ENCODE data around the gene TPM2. TPM values are rescaled to one million over a fixed set of nuclear protein-coding genes. Genes with fewer than 3 reads are reported as not detected.
"Not testable (repeated sequence)": the region's sequence is repeated elsewhere in the genome, so short reads cannot be mapped to it uniquely, and the experiment has no call there.

Gene TPM2
- total RNA-seq, 2 experiments from 2014 or later = 63.1 to 63.5 TPM

GRCh38 chr9:35646533-35647265, 43.0 kb downstream of the TPM2 start:
- intact Hi-C loops (cut with DNase I, micrococcal nuclease) = loop anchor here (1.0 to 5.0 kb wide), 10 partner anchors 11 to 168 kb away; partner anchors contain the start of genes CCDC107 (in 1 of the 2), CREB3 (in 1 of the 2), GBA2 (in 1 of the 2) and HINT2 (in 1 of the 2)
- Histone ChIP-seq H3K4me3 (ENCODE audit: low read length) (peak overlapping the region; percentile 72), H3K27ac (ENCODE audit: low read depth in 1 of 2, low read length in 2 of 2) (peak overlapping the region; percentile 80 to 82), H3K27me3 (ENCODE audit: control insufficient read depth in 1 of 2, insufficient read depth in 2 of 2, low read length in 2 of 2) (no peaks in the 10 kb centered on the region), H3K4me1 (ENCODE audit: insufficient read depth, low read length) (peaks cover 78% of the 10 kb centered on the region), H3K36me3 (ENCODE audit: insufficient read depth, low read length) (peaks cover 8% of the 10 kb centered on the region), H3K9me3 (ENCODE audit: control insufficient read depth in 1 of 2, insufficient read depth in 1 of 2, low read length in 2 of 2) (no peaks in the 10 kb centered on the region)
- peak; percentile 96 for TF ChIP-seq CTCF (IDR thresholded peaks at IDR 0.05)
- POLR2A ChIA-PET = interaction anchor here (0.5 to 6.3 kb wide), 28 partner anchors 8 to 1843 kb away, joined by 3 to 175 read pairs (median 8); partner anchors contain the start of genes ARHGEF39, CCDC107, CD72 and CREB3
- Mint-ChIP-seq H3K36me3 (ENCODE audit: low read depth) (peaks cover 32% of the 10 kb centered on the region), H3K27ac (peak overlapping the region; percentile 94), H3K9me3 (no peaks in the 10 kb centered on the region), H3K27me3 (no peaks in the 10 kb centered on the region), H3K4me3 (peak overlapping the region; percentile 94), H3K4me1 (ENCODE audit: low read depth) (peaks cover 73% of the 10 kb centered on the region)
- CTCF ChIA-PET = interaction anchor here (0.7 to 7.8 kb wide), 17 partner anchors 8 to 182 kb away, joined by 3 to 94 read pairs (median 7); partner anchors contain the start of genes ARHGEF39, CCDC107, CREB3 and FAM221B
- DNase-seq (peak; percentile 83 to 96 (median 88)), ATAC-seq (ENCODE audit: poor library complexity) (peak; percentile 83)

GRCh38 chr9:35646153-35646532, 43.6 kb downstream of the TPM2 start:
- Mint-ChIP-seq H3K4me3 (peak overlapping the region; percentile 94), H3K27ac (peak overlapping the region; percentile 94), H3K27me3 (no peaks in the 10 kb centered on the region), H3K36me3 (ENCODE audit: low read depth) (peaks cover 32% of the 10 kb centered on the region), H3K4me1 (ENCODE audit: low read depth) (peaks cover 73% of the 10 kb centered on the region), H3K9me3 (no peaks in the 10 kb centered on the region)
- no peaks in the 10 kb centered on the region for H3K27me3 ChIP-seq (ENCODE audit: control insufficient read depth in 1 of 2, insufficient read depth in 2 of 2, low read length in 2 of 2)
- TF ChIP-seq CTCF (IDR thresholded peaks at IDR 0.05) = no peak
- ChIA-PET POLR2A (interaction anchor here (0.6 to 6.3 kb wide), 23 partner anchors 11 to 1843 kb away, joined by 3 to 175 read pairs (median 10); partner anchors contain the start of genes ARHGEF39, CCDC107, CD72 and CREB3), CTCF (interaction anchor here (1.1 to 7.8 kb wide), 14 partner anchors 13 to 529 kb away, joined by 3 to 94 read pairs (median 12); partner anchors contain the start of genes ARHGEF39, CCDC107, CREB3 and FAM221B)
- intact Hi-C loops (cut with DNase I, micrococcal nuclease) = loop anchor here (1.0 to 5.0 kb wide), 7 partner anchors 41 to 169 kb away; partner anchors contain the start of genes CREB3 (in 1 of the 2), GBA2 (in 1 of the 2), HINT2 (in 1 of the 2) and RGP1 (in 1 of the 2)
- H3K4me3 ChIP-seq (ENCODE audit: low read length) = peak overlapping the region; percentile 72
- no peaks in the 10 kb centered on the region for H3K9me3 ChIP-seq (ENCODE audit: control insufficient read depth in 1 of 2, insufficient read depth in 1 of 2, low read length in 2 of 2)
- peak overlapping the region; percentile 80 to 82 for H3K27ac ChIP-seq (ENCODE audit: low read depth in 1 of 2, low read length in 2 of 2)
- peaks cover 8% of the 10 kb centered on the region for H3K36me3 ChIP-seq (ENCODE audit: insufficient read depth, low read length)
- peaks cover 73% of the 10 kb centered on the region for H3K4me1 ChIP-seq (ENCODE audit: insufficient read depth, low read length)
- ATAC-seq (ENCODE audit: poor library complexity) = no peak
- DNase-seq = peak in 2 of 14 experiments; percentile 39 to 47

- not testable (repeated sequence) for H3K27me3 ChIP-seq (ENCODE audit: control insufficient read depth in 1 of 2, insufficient read depth in 2 of 2, low read length in 2 of 2); DNase-seq; ATAC-seq (ENCODE audit: poor library complexity); H3K9me3 ChIP-seq (ENCODE audit: control insufficient read depth in 1 of 2, insufficient read depth in 1 of 2, low read length in 2 of 2); H3K9me3 Mint-ChIP-seq; H3K27me3 Mint-ChIP-seq; H3K36me3 ChIP-seq (ENCODE audit: insufficient read depth, low read length)
- Mint-ChIP-seq H3K4me3 (peak overlapping the region; percentile 94), H3K36me3 (ENCODE audit: low read depth) (peaks cover 32% of the 10 kb centered on the region), H3K27ac (peak overlapping the region; percentile 94), H3K4me1 (ENCODE audit: low read depth) (peaks cover 73% of the 10 kb centered on the region)
- intact Hi-C loops (cut with DNase I, micrococcal nuclease) = loop anchor here (1.0 to 5.0 kb wide), 7 partner anchors 41 to 169 kb away; partner anchors contain the start of genes CREB3 (in 1 of the 2), GBA2 (in 1 of the 2), HINT2 (in 1 of the 2) and RGP1 (in 1 of the 2)
- Histone ChIP-seq H3K27ac (ENCODE audit: low read depth in 1 of 2, low read length in 2 of 2) (peak overlapping the region; percentile 80 to 82), H3K4me3 (ENCODE audit: low read length) (peak overlapping the region; percentile 72), H3K4me1 (ENCODE audit: insufficient read depth, low read length) (peaks cover 69% of the 10 kb centered on the region)
- POLR2A ChIA-PET = interaction anchor here (0.8 to 6.3 kb wide), 18 partner anchors 11 to 103 kb away, joined by 4 to 175 read pairs (median 12); partner anchors contain the start of genes ARHGEF39, CCDC107, CD72 and CREB3
- CTCF ChIA-PET = interaction anchor here (0.7 to 7.8 kb wide), 12 partner anchors 14 to 539 kb away, joined by 3 to 94 read pairs (median 16); partner anchors contain the start of genes ARHGEF39, CCDC107, CREB3 and RMRP
These were observed 44.0 kb downstream of the TPM2 start for GRCh38 chr9:35645736-35646135.
